ENCODE measurements around the gene SLC9A6.
A peak's percentile ranks its signal among the peaks of the same experiment; 100 is the strongest.

The SLC9A6 gene

DNA sequence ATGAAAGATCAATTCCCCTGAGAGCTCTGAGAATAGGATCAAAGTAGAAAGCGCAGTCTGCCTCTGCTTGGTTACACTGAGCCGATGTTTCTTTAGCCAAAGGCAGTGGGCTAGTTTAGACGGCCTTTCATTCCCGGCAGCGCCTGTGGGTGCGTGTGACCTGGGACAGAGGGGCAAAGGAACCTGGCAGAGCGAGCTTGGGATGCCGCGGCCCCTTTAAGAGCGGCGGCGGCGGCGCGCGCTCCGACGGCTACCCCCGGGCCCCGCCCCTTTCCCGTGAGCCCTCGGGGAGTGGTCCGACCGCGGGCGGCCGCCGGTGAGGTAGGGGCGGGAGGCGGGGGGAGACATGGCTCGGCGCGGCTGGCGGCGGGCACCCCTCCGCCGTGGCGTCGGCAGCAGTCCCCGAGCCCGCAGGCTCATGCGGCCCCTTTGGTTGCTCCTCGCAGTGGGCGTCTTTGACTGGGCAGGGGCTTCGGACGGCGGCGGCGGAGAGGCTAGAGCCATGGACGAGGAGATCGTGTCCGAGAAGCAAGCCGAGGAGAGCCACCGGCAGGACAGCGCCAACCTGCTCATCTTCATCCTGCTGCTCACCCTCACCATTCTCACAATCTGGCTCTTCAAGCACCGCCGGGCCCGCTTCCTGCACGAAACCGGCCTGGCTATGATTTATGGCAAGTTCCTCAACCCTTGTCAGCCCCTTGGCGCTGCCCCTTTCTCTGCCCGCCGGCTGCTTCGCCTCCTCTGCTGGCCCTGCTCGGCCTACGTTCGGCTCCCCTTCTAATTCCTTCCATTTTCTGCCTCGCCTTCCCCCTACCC is at the start of gene SLC9A6:
Gene SLC9A6 (plus strand): TSS at position 279 of the 816 bp plus-strand sequence. CDS start 224 bp downstream, at position 503.
- TF ChIP-seq, protein P1, sequence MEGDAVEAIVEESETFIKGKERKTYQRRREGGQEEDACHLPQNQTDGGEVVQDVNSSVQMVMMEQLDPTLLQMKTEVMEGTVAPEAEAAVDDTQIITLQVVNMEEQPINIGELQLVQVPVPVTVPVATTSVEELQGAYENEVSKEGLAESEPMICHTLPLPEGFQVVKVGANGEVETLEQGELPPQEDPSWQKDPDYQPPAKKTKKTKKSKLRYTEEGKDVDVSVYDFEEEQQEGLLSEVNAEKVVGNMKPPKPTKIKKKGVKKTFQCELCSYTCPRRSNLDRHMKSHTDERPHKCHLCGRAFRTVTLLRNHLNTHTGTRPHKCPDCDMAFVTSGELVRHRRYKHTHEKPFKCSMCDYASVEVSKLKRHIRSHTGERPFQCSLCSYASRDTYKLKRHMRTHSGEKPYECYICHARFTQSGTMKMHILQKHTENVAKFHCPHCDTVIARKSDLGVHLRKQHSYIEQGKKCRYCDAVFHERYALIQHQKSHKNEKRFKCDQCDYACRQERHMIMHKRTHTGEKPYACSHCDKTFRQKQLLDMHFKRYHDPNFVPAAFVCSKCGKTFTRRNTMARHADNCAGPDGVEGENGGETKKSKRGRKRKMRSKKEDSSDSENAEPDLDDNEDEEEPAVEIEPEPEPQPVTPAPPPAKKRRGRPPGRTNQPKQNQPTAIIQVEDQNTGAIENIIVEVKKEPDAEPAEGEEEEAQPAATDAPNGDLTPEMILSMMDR (IDR thresholded peaks at IDR 0.05; ENCODE audit: insufficient read depth, low read depth, low read length, missing control alignments) = no peak
- DNase-seq (ENCODE audit: low read depth) = peak; percentile 73
- peak within 1 kb of the TSS; percentile 83 for H3K4me3 ChIP-seq (ENCODE audit: low read depth, low read length)

DNA sequence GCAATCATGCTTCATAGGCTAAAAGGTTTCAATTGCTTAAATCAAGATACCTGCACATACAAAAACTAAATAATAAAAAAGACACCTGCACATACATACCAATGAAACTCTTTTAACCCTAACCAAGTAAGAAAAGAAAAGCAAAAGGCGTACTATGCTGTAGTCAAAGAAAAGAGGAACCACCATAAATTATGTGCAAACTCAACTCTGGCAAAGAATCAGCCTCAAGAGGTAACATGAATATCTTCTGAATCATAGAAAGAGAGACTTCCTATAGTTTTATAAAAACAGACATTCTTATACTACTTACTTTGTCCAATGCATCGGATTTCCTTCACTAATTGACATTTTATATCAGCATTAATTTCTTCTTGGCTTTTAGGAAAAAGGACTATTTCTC is 40.7 kb upstream of the SLC9A6 start:
- DNase-seq (ENCODE audit: low read depth) = no peak
- no peak overlapping the region for H3K4me3 ChIP-seq (ENCODE audit: low read depth, low read length)
- TF ChIP-seq, protein P1 (IDR thresholded peaks at IDR 0.05; ENCODE audit: insufficient read depth, low read depth, low read length, missing control alignments) = no peak

DNA sequence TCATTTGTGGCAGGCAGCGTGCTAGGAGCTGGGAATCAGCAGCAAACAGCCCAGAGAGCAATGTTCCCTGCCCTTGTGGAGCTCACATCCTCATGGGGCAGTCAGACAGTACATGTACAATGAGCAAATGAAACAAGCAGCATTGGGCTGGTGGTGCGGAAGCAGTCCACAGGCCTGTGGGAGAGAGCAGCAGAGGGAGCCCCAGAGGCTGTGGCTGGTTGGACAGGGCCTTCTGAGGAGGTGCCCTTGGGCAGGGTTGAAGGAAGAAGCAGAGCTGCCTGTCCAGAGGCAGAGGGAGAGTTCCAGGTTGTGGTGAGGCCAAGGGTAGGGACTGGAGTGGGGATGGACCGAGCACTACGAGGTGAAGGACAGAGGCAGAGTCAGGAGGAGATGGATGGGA is 33.9 kb upstream of the SLC9A6 start:
- DNase-seq (ENCODE audit: low read depth) = no peak
- TF ChIP-seq, protein P1 (IDR thresholded peaks at IDR 0.05; ENCODE audit: insufficient read depth, low read depth, low read length, missing control alignments) = no peak
- no peak overlapping the region for H3K4me3 ChIP-seq (ENCODE audit: low read depth, low read length)

DNA sequence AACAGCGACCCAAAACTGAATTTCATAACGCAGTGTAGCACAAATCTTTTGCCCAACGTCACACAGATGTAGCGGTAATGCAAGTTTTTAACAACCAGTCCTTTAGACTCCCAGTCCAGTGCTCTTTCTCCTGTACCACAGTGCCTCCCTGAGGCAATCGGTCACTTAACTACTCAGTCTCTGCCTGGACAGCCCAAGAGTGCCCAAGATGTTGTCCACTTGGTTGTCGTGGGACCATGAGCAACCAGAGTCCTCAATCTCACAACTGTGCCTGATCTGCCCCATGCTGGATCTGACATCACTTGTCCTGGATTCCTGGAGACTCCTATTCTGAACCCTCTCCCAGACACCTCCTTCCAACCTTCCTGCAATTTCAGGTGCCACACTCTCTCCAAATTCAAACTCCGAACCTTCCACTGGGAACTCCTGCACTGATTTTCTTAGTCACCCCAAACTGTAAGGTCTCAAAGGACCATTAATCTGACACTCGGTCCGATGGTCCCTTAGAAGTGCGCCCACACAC is 12.1 kb upstream of the SLC9A6 start:
- peak; percentile 24 for DNase-seq (ENCODE audit: low read depth)
- peak overlapping the region; percentile 80 for H3K4me3 ChIP-seq (ENCODE audit: low read depth, low read length)
- TF ChIP-seq, protein P1 (IDR thresholded peaks at IDR 0.05; ENCODE audit: insufficient read depth, low read depth, low read length, missing control alignments) = no peak

DNA sequence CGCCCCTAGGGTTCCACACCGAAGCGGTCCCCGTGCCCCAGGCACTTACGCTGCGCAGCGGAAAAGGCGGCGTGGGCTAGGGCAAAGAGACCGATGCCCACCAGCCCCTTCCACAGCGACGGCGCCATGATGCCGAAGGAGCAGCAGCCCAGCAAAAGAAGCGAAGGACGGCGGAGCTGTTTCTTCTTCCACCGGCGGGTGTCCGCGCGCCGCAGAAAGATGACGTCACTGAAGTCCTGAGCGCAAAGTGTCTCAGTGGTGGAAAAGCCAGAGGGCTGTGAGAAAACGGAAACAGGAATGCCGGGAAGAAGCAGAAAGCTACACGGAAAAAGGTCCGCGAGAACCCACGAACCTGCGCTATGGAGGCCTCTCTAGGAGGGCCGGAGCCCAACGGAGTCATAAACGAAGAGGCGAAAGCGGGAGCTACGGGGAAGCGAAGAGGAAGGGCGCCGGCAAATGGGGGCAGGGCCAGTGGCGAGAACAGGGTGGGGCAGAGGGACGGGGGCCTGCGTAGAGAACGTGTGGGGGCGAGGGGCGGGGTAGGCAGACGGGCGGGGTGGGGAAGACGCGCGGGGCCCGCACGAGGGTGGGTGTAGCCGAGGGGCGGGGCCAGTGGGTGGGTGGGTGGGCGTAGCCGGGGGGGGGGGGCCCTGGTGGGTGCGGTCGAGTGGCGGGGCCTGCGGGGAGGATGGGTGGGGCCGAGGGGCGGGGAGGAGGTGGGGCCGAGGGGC is 11.5 kb upstream of the SLC9A6 start, which contains the start of gene MMGT1:
Gene MMGT1 (minus strand): TSS at position 441 of the 731 bp plus-strand sequence. CDS start 313 bp downstream, at position 128.
- peak within 1 kb of the TSS; percentile 80 for H3K4me3 ChIP-seq (ENCODE audit: low read depth, low read length)
- TF ChIP-seq, protein P1 (IDR thresholded peaks at IDR 0.05; ENCODE audit: insufficient read depth, low read depth, low read length, missing control alignments) = no peak
- peak; percentile 89 for DNase-seq (ENCODE audit: low read depth)

DNA sequence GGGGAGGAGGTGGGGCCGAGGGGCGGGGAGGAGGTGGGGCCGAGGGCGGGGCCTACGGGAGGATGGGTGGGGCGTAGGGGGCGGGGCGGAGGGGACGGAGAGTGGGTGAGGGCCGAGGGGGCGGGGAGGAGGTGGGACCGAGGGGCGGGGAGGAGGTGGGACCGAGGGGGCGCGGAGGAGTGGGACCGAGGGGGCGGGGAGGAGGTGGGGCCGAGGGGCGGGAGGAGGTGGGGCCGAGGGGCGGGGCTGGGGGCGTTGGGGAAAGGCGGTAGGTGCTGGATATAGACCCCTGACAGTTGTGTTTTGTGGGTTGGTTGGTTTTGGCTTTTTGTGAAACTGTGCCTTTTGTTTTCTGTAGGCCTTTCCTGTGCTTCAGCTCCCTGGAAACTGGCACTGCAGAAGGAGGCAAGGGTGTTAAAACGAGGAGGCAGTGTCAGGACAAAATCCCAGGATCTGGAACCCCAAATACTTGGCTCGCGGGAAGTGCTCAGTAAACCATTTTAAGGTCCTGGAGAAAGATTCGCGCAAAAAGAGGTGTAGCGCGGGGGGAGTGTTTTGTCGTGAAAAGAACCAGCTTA is 10.9 kb upstream of the SLC9A6 start:
- H3K4me3 ChIP-seq (ENCODE audit: low read depth, low read length) = peak overlapping the region; percentile 54
- TF ChIP-seq, protein P1 (IDR thresholded peaks at IDR 0.05; ENCODE audit: insufficient read depth, low read depth, low read length, missing control alignments) = no peak
- peak; percentile 84 for DNase-seq (ENCODE audit: low read depth)

All from GM12865 (cell line).